WTC11 (cell line): ENCODE results near the gene RASGRF2.

Experiments used
- ATF3 ChIP-seq: sonication (generic); formaldehyde crosslinking; conservative IDR thresholded peaks from 2 replicates; pipeline ENCODE4 v1.8.1; 2022; ENCODE audit warnings: mild to moderate bottlenecking, missing genetic modification reagents
- CDX4 ChIP-seq: fragments of 250-450 bp; sonication (Bioruptor Pico); IDR thresholded peaks from 2 replicates; pipeline ENCODE4 v1.9.0; 2021; ENCODE audit warnings: moderate library complexity, mild to moderate bottlenecking, inconsistent platforms, borderline replicate concordance
- CTCF ChIP-seq: fragments of 200-600 bp; IDR thresholded peaks from 2 replicates; pipeline ENCODE4 v1.8.0; 2022; ENCODE audit warnings: antibody characterized with exemption
- ESRRA ChIP-seq: sonication (generic); formaldehyde crosslinking; IDR thresholded peaks from 2 replicates; pipeline ENCODE4 v1.8.1; 2022; ENCODE audit warnings: mild to moderate bottlenecking, missing genetic modification reagents, borderline replicate concordance
- IRF2 ChIP-seq: sonication (generic); formaldehyde crosslinking; IDR thresholded peaks from 2 replicates; pipeline ENCODE4 v1.8.0; 2022; ENCODE audit warnings: low read depth, missing genetic modification reagents, borderline replicate concordance
- JUN ChIP-seq: sonication (generic); formaldehyde crosslinking; IDR thresholded peaks from 2 replicates; pipeline ENCODE4 v1.8.0; 2023; ENCODE audit warnings: mild to moderate bottlenecking, missing genetic modification reagents
- NFYB ChIP-seq: sonication (generic); formaldehyde crosslinking; conservative IDR thresholded peaks from 2 replicates; pipeline ENCODE4 v1.8.0; 2022; ENCODE audit warnings: low read depth, missing genetic modification reagents
- TCF7 ChIP-seq: sonication (generic); formaldehyde crosslinking; IDR thresholded peaks from 2 replicates; pipeline ENCODE4 v1.8.0; 2022; ENCODE audit warnings: mild to moderate bottlenecking, low read depth, missing genetic modification reagents, moderate library complexity
- USF2 ChIP-seq: sonication (generic); formaldehyde crosslinking; IDR thresholded peaks from 2 replicates; pipeline ENCODE4 v1.8.1; 2023; ENCODE audit warnings: mild to moderate bottlenecking, missing genetic modification reagents, moderate library complexity
- ZNF121 ChIP-seq: sonication (generic); formaldehyde crosslinking; IDR thresholded peaks from 2 replicates; pipeline ENCODE4 v1.8.0; 2023; ENCODE audit warnings: missing genetic modification reagents
- ZNF425 ChIP-seq: fragments of 250-450 bp; sonication (Bioruptor Pico); conservative IDR thresholded peaks from 2 replicates; pipeline ENCODE4 v1.9.0; 2021; ENCODE audit warnings: mild to moderate bottlenecking

DNA sequence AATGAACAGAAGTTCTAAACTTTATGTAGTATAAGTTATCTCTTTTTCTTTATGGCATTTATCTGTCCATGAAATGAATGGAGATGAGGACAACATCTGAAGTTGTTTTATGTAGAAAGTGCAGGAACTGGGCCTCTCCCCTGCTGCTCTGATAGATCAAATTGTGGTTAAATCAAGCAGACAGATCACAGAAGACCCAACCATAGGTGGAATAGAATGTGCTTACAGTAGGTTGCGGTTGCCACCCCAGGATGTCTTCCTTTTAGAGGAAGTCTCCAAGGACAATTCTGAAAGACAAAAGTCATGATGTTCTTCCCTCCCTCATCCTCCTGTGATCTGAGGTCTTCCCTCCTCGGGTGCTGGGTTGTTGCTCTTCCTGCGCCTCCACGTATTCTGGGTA, 12.9 kb downstream of the RASGRF2 start:
- TF ChIP-seq TCF7 (CRISPR knock-in tag) = no peak
- TF ChIP-seq NFYB (CRISPR knock-in tag) = no peak
- TF ChIP-seq CTCF = no peak
- TF ChIP-seq ESRRA (CRISPR knock-in tag) = no peak
- TF ChIP-seq CDX4 = no peak
- TF ChIP-seq ZNF121 (CRISPR knock-in tag) = no peak
- no peak for TF ChIP-seq ATF3 (CRISPR knock-in tag)
- TF ChIP-seq ZNF425 (CRISPR knock-in tag) = no peak
- no peak for TF ChIP-seq IRF2 (CRISPR knock-in tag)
- TF ChIP-seq USF2 = no peak
- TF ChIP-seq JUN = no peak
